Esophagus muscularis mucosa (tissue), 3 donors: ENCODE data around the gene SPN.

Experiments used
- POLR2AphosphoS5 ChIP-seq, 2 donors: sonication (generic); formaldehyde crosslinking; IDR thresholded peaks; one replicate each; pipeline ENCODE4 v1.6.1; 2017; ENCODE audit warnings: antibody characterized with exemption in 2 of 2
- TF ChIP-seq, protein P1 (sequence below), 3 experiments: fragments of 200-600 bp in 2 of 3; fragments of 450-650 bp in 1 of 3; sonication (generic) in 2 of 3; IDR thresholded peaks; one replicate each; pipeline ENCODE4 v1.5.1; 2017 to 2019; ENCODE audit warnings: antibody characterized with exemption in 3 of 3, mild to moderate bottlenecking in 2 of 3, moderate library complexity in 1 of 3

DNA sequence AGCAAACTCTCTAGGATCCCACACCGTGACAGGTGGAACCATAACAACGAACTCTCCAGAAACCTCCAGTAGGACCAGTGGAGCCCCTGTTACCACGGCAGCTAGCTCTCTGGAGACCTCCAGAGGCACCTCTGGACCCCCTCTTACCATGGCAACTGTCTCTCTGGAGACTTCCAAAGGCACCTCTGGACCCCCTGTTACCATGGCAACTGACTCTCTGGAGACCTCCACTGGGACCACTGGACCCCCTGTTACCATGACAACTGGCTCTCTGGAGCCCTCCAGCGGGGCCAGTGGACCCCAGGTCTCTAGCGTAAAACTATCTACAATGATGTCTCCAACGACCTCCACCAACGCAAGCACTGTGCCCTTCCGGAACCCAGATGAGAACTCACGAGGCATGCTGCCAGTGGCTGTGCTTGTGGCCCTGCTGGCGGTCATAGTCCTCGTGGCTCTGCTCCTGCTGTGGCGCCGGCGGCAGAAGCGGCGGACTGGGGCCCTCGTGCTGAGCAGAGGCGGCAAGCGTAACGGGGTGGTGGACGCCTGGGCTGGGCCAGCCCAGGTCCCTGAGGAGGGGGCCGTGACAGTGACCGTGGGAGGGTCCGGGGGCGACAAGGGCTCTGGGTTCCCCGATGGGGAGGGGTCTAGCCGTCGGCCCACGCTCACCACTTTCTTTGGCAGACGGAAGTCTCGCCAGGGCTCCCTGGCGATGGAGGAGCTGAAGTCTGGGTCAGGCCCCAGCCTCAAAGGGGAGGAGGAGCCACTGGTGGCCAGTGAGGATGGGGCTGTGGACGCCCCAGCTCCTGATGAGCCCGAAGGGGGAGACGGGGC lies 1.3 kb downstream of the SPN start:
- TF ChIP-seq POLR2AphosphoS5 (IDR thresholded peaks at IDR 0.05): no peak
- TF ChIP-seq, protein P1, sequence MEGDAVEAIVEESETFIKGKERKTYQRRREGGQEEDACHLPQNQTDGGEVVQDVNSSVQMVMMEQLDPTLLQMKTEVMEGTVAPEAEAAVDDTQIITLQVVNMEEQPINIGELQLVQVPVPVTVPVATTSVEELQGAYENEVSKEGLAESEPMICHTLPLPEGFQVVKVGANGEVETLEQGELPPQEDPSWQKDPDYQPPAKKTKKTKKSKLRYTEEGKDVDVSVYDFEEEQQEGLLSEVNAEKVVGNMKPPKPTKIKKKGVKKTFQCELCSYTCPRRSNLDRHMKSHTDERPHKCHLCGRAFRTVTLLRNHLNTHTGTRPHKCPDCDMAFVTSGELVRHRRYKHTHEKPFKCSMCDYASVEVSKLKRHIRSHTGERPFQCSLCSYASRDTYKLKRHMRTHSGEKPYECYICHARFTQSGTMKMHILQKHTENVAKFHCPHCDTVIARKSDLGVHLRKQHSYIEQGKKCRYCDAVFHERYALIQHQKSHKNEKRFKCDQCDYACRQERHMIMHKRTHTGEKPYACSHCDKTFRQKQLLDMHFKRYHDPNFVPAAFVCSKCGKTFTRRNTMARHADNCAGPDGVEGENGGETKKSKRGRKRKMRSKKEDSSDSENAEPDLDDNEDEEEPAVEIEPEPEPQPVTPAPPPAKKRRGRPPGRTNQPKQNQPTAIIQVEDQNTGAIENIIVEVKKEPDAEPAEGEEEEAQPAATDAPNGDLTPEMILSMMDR (IDR thresholded peaks at IDR 0.05): no peak
